CD14-positive monocyte (primary cell): ENCODE results near the gene SRD5A1. TPM values are rescaled to one million over a fixed set of nuclear protein-coding genes. Genes with fewer than 3 reads are reported as not detected.
A peak's percentile ranks its signal among the peaks of the same experiment; 100 is the strongest.

Experiments
- DNase-seq, 3 donors: peaks; one replicate each; pipeline ENCODE4 v3.0.0-alpha.2; 2011 to 2022
- H2AFZ ChIP-seq: 2 replicates; pipeline ENCODE4 v1.6.0; 2012; ENCODE audit warnings: mild to moderate bottlenecking, low read depth, low read length, inconsistent platforms; ENCODE audit not compliant: insufficient read depth, poor library complexity, severe bottlenecking
- H3K27ac ChIP-seq, 2 donors: 1 replicate in 1 of 2; 2 replicates in 1 of 2; pipeline ENCODE4 v1.5.1; 2012 to 2013; ENCODE audit warnings: low read length in 2 of 2, control low read depth in 1 of 2, inconsistent platforms in 1 of 2, low read depth in 1 of 2, mild to moderate bottlenecking in 1 of 2
- H3K27me3 ChIP-seq, 2 donors: one replicate each; pipeline versions ENCODE4 v1.6.0 to v1.6.1; 2011 to 2013; ENCODE audit warnings: low read length in 2 of 2; ENCODE audit not compliant: control insufficient read depth in 2 of 2, insufficient read depth in 2 of 2
- H3K36me3 ChIP-seq, 2 donors: replicated peaks in 1 of 2; 1 replicate in 1 of 2; 2 replicates in 1 of 2; pipeline versions ENCODE4 v1.5.1 to v1.6.1; 2012 to 2013; ENCODE audit warnings: low read length in 2 of 2, control low read depth in 1 of 2, inconsistent platforms in 1 of 2, mild to moderate bottlenecking in 1 of 2; ENCODE audit not compliant: insufficient read depth in 2 of 2, control insufficient read depth in 1 of 2
- H3K4me1 ChIP-seq, 2 donors: 1 replicate in 1 of 2; 2 replicates in 1 of 2; pipeline versions ENCODE4 v1.5.1 to v1.6.1; 2012 to 2013; ENCODE audit warnings: low read length in 2 of 2, control low read depth in 1 of 2, inconsistent platforms in 1 of 2, mild to moderate bottlenecking in 1 of 2, moderate library complexity in 1 of 2; ENCODE audit not compliant: insufficient read depth in 2 of 2, control insufficient read depth in 1 of 2
- H3K4me2 ChIP-seq: replicated peaks from 2 replicates; pipeline ENCODE3; 2012; ENCODE audit warnings: low read length, moderate library complexity, mild to moderate bottlenecking; ENCODE audit not compliant: poor library complexity, severe bottlenecking; ENCODE audit errors: extremely low read depth
- H3K4me3 ChIP-seq, 3 experiments: fragments of 200-600 bp in 1 of 3; sonication (generic) in 1 of 3; replicated peaks in 1 of 3; 1 replicate in 2 of 3; 2 replicates in 1 of 3; pipeline ENCODE4 v1.5.1; 2011 to 2013; ENCODE audit warnings: low read length in 3 of 3, mild to moderate bottlenecking in 3 of 3, control low read depth in 2 of 3, low read depth in 2 of 3, inconsistent platforms in 1 of 3, moderate library complexity in 1 of 3
- H3K79me2 ChIP-seq: 2 replicates; pipeline ENCODE4 v1.6.0; 2012; ENCODE audit warnings: mild to moderate bottlenecking, control low read depth, inconsistent platforms, low read length, moderate library complexity; ENCODE audit not compliant: insufficient read depth
- H3K9ac ChIP-seq: 2 replicates; pipeline ENCODE4 v1.6.0; 2017; ENCODE audit warnings: low read length, mild to moderate bottlenecking; ENCODE audit not compliant: insufficient read depth, poor library complexity, severe bottlenecking
- H3K9me3 ChIP-seq, 2 donors: replicated peaks in 1 of 2; 1 replicate in 1 of 2; 2 replicates in 1 of 2; pipeline versions ENCODE4 v1.5.1 to v1.6.1; 2012 to 2013; ENCODE audit warnings: low read length in 2 of 2, control low read depth in 1 of 2; ENCODE audit not compliant: control insufficient read depth in 1 of 2, insufficient read depth in 1 of 2
- H4K20me1 ChIP-seq: 2 replicates; pipeline ENCODE4 v1.6.0; 2012; ENCODE audit warnings: mild to moderate bottlenecking, low read length, control low read depth, moderate library complexity; ENCODE audit not compliant: insufficient read depth
- H3K27ac Mint-ChIP-seq, 7 donors: one replicate each; pipeline ENCODE4 v1.8.0; 2020; ENCODE audit warnings: mild to moderate bottlenecking in 7 of 7, mixed read lengths in 7 of 7, moderate library complexity in 6 of 7, inconsistent platforms in 2 of 7
- H3K27me3 Mint-ChIP-seq, 3 donors: one replicate each; pipeline ENCODE4 v1.8.0; 2021 to 2022; ENCODE audit warnings: low read depth in 3 of 3, mild to moderate bottlenecking in 3 of 3, mixed read lengths in 3 of 3, moderate library complexity in 3 of 3, inconsistent platforms in 1 of 3
- H3K36me3 Mint-ChIP-seq, 2 donors: one replicate each; pipeline ENCODE4 v1.8.0; 2020; ENCODE audit warnings: mixed read lengths in 2 of 2, inconsistent platforms in 1 of 2, mild to moderate bottlenecking in 1 of 2
- H3K4me1 Mint-ChIP-seq: one replicate; pipeline ENCODE4 v1.8.0; 2020; ENCODE audit warnings: mild to moderate bottlenecking, mixed read lengths
- H3K4me3 Mint-ChIP-seq, 2 donors: one replicate each; pipeline ENCODE4 v1.8.0; 2020; ENCODE audit warnings: mild to moderate bottlenecking in 2 of 2, mixed read lengths in 2 of 2, moderate library complexity in 1 of 2
- H3K9me3 Mint-ChIP-seq, 7 donors: one replicate each; pipeline ENCODE4 v1.8.0; 2020 to 2022; ENCODE audit warnings: mixed read lengths in 7 of 7, mild to moderate bottlenecking in 6 of 7, moderate library complexity in 6 of 7, inconsistent platforms in 2 of 7
- WGBS: methylation state at CpG from one replicate; pipeline ENCODE4 v1.1.5; 2013; ENCODE audit warnings: missing lambda C conversion rate; ENCODE audit not compliant: insufficient coverage; 5-methylcytosine and 5-hydroxymethylcytosine counted together
- intact Hi-C, 2 donors: fragments of 100-400 bp; cut with micrococcal nuclease; formaldehyde crosslinking; loops; one replicate each; pipeline versions ENCODE4 v1.15.0 to v1.15.1; 2023
- polyA plus RNA-seq, 3 donors: library from polyadenylated mRNA; depleted of rRNA in 1 of 3; unstranded in 2 of 3; stranded (reverse) in 1 of 3; fragments of 300-500 nt in 2 of 3; fragments of >200 nt in 1 of 3; fragmentation: Illumina TruSeq in 2 of 3; gene quantifications; 1 replicate in 2 of 3; 2 replicates in 1 of 3; pipeline ENCODE4 v1.2.3, GENCODE V29; 2012 to 2021
- TF ChIP-seq, protein P1 (sequence below): fragments of 200-600 bp; IDR thresholded peaks from one replicate; pipeline ENCODE4 v1.8.0; 2022; ENCODE audit warnings: antibody characterized with exemption, mild to moderate bottlenecking

Gene SRD5A1
- polyA plus RNA-seq, 3 donors = 21.2 to 34.7 (median 26.0) TPM

DNA sequence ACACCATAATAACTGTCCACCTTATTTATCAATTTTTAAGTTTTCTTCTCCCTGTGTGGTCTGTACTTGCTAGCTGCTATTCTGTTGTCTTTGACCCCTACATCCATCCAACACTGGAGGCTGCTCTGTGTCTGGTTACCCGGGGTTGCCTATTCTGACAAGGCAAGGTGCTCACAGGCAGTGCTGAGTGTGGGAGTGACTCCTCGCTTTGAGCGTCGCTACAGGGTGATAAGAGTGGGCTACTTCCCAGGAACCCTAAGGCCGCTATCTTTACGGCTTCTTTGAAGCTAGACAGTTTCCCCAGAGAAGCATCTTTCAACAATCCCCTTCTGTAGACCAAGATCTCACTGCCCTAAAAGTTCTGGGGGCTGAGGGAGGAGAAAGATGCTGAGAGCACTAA, 35.7 kb upstream of the SRD5A1 start:
- Mint-ChIP-seq H3K27ac (peak overlapping the region in 1 of 7 donors; percentile 62), H3K9me3 (peaks cover 0 to 1% (median 0%) of the 10 kb centered on the region in 7 donors), H3K4me3 (no peak overlapping the region), H3K27me3 (peaks cover 0 to 4% (median 0%) of the 10 kb centered on the region in 3 donors), H3K4me1 (peaks cover 4% of the 10 kb centered on the region), H3K36me3 (peaks cover 66 to 72% of the 10 kb centered on the region in 2 donors)
- Histone ChIP-seq H3K4me3 (no peak overlapping the region), H3K27me3 (no peaks in the 10 kb centered on the region), H3K79me2 (no peaks in the 10 kb centered on the region), H3K9me3 (no peaks in the 10 kb centered on the region), H3K4me1 (no peaks in the 10 kb centered on the region), H4K20me1 (no peaks in the 10 kb centered on the region), H3K9ac (no peak overlapping the region), H3K27ac (no peak overlapping the region), H2AFZ (no peak overlapping the region), H3K36me3 (peaks cover 46 to 64% of the 10 kb centered on the region in 2 donors), H3K4me2 (no peak overlapping the region)
- intact Hi-C loops = no loop called here
- TF ChIP-seq, protein P1, sequence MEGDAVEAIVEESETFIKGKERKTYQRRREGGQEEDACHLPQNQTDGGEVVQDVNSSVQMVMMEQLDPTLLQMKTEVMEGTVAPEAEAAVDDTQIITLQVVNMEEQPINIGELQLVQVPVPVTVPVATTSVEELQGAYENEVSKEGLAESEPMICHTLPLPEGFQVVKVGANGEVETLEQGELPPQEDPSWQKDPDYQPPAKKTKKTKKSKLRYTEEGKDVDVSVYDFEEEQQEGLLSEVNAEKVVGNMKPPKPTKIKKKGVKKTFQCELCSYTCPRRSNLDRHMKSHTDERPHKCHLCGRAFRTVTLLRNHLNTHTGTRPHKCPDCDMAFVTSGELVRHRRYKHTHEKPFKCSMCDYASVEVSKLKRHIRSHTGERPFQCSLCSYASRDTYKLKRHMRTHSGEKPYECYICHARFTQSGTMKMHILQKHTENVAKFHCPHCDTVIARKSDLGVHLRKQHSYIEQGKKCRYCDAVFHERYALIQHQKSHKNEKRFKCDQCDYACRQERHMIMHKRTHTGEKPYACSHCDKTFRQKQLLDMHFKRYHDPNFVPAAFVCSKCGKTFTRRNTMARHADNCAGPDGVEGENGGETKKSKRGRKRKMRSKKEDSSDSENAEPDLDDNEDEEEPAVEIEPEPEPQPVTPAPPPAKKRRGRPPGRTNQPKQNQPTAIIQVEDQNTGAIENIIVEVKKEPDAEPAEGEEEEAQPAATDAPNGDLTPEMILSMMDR = no peak
- WGBS = 100% methylated on average over 2 of the region's 6 CpGs
- no peak for DNase-seq

DNA sequence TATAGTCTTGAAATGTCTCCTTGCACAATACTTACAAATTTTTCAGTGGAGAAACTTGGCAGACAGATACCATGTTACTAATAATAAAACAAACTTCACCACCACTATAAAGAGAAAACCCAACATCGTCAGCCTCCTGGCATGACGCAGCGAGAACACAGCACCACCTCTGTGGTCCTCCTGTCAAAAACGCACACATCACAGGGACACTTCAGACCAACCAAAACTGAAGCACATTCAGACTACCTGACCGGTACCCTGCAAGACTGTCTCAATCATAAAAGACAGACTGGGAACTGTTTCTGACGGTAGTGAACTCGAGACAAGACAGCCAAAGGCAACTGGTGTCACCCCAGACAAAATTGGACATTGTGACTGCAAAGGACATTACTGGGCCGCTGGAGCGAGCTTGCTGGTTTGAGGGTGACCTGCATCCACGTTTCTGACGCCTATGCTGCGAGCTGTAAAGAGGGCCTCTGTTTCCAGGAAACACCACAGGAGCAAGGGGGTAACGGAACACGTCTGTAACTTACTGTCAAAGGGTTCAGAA, 34.8 kb upstream of the SRD5A1 start:
- no peaks in the 10 kb centered on the region for H4K20me1 ChIP-seq
- H3K9ac ChIP-seq = no peak overlapping the region
- H3K27me3 ChIP-seq = no peaks in the 10 kb centered on the region
- Mint-ChIP-seq H3K36me3 (peaks cover 73 to 80% of the 10 kb centered on the region in 2 donors), H3K4me3 (no peak overlapping the region), H3K27ac (peak overlapping the region in 1 of 7 donors; percentile 76), H3K27me3 (peaks cover 0 to 2% (median 0%) of the 10 kb centered on the region in 3 donors), H3K9me3 (peaks cover 0 to 1% (median 0%) of the 10 kb centered on the region in 7 donors), H3K4me1 (no peaks in the 10 kb centered on the region)
- no peak for DNase-seq
- no peak overlapping the region for H2AFZ ChIP-seq
- no peak overlapping the region for H3K4me2 ChIP-seq
- H3K27ac ChIP-seq = peak overlapping the region in 1 of 2 donors; percentile 22
- no peaks in the 10 kb centered on the region for H3K79me2 ChIP-seq
- no peaks in the 10 kb centered on the region for H3K9me3 ChIP-seq
- no peaks in the 10 kb centered on the region for H3K4me1 ChIP-seq
- no peak overlapping the region for H3K4me3 ChIP-seq
- WGBS = 90% methylated on average over 14 of the region's 14 CpGs
- TF ChIP-seq, protein P1 = no peak
- peaks cover 52 to 72% of the 10 kb centered on the region in 2 donors for H3K36me3 ChIP-seq
- intact Hi-C loops = no loop called here
